Activated CD8-positive, alpha-beta memory T cell treated with anti-CD3 and anti-CD28 coated beads, Interleukin-2, amount 10 ng/mL, durations not matched to agents 7 days and 5 days (primary cell): ENCODE results near the gene NHLRC3. TPM values are rescaled to one million over a fixed set of nuclear protein-coding genes. Genes with fewer than 3 reads are reported as not detected.
"Not testable (repeated sequence)": the region's sequence is repeated elsewhere in the genome, so short reads cannot be mapped to it uniquely, and the experiment has no call there.

Source experiments
- ATAC-seq: fragments of 150-1000 bp; cut with Tn5 transposase; one replicate; pipeline ENCODE4 v1.10.0; 2021; ENCODE audit warnings: moderate library complexity
- CTCF ChIA-PET: fragments of 350-600 bp; sonication (Branson Sonifier 250); formaldehyde crosslinking; loops from one replicate; lab custom pipeline; 2021; ENCODE audit warnings: antibody characterized with exemption; lab: Charles Lee
- DNase-seq: peaks from one replicate; pipeline ENCODE4 v3.0.0-alpha.2; 2020
- H3K27ac Mint-ChIP-seq: one replicate; pipeline ENCODE4 v1.8.0; 2021; ENCODE audit warnings: mild to moderate bottlenecking, mixed read lengths
- H3K27me3 Mint-ChIP-seq: one replicate; pipeline ENCODE4 v1.8.0; 2021; ENCODE audit warnings: mixed read lengths
- H3K36me3 Mint-ChIP-seq: one replicate; pipeline ENCODE4 v1.8.0; 2021; ENCODE audit warnings: mild to moderate bottlenecking, mixed read lengths
- H3K4me1 Mint-ChIP-seq: one replicate; pipeline ENCODE4 v1.8.0; 2021; ENCODE audit warnings: mixed read lengths
- H3K4me3 Mint-ChIP-seq: one replicate; pipeline ENCODE4 v1.8.0; 2021; ENCODE audit warnings: mild to moderate bottlenecking, moderate library complexity, mixed read lengths
- H3K9me3 Mint-ChIP-seq: one replicate; pipeline ENCODE4 v1.8.0; 2022; ENCODE audit warnings: low read depth, mixed read lengths
- total RNA-seq, 2 experiments: library from RNA; stranded (reverse); gene quantifications; one replicate each; pipeline ENCODE4 v1.2.3, GENCODE V29; 2021

Gene NHLRC3
- total RNA-seq, 2 experiments from 2014 or later: 29.2 to 30.6 TPM

GRCh38 chr13:39051157-39051556 lies 12.9 kb downstream of the NHLRC3 start:
- Mint-ChIP-seq H3K27me3 (no peaks in the 10 kb centered on the region), H3K36me3 (peaks cover 22% of the 10 kb centered on the region), H3K9me3 (peaks cover 4% of the 10 kb centered on the region), H3K4me1 (peaks cover 5% of the 10 kb centered on the region), H3K27ac (no peak overlapping the region), H3K4me3 (no peak overlapping the region)
- ATAC-seq (no peak), DNase-seq (no peak)
- CTCF ChIA-PET: interaction anchor here (0.9 kb wide), 1 partner anchor 35 kb away, joined by 3 read pairs; no protein-coding TSS in a partner anchor

DNA sequence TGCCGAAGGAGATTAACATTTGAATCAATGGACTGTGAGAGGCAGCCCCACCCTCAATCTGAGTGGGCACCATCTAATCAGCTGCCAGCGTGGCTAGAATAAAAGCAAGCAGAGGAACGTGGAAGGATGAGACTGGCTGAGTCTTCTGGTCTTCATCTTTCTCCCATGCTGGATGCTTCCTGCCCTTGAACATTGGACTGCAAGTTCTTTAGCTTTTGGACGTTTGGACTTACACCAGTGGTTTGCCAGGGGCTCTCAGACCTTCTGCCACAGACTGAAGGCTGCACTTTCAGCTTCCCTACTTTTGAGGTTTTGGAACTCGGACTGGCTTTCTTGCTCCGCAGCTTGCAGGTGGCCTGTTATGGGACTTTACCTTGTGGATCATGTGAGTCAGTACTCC lies 14.7 kb downstream of the NHLRC3 start:
- peaks cover 36% of the 10 kb centered on the region for H3K36me3 Mint-ChIP-seq
- H3K4me1 Mint-ChIP-seq: peaks cover 5% of the 10 kb centered on the region
- CTCF ChIA-PET: no interaction called here
- DNase-seq: no peak
- H3K27ac Mint-ChIP-seq: no peak overlapping the region
- no peak overlapping the region for H3K4me3 Mint-ChIP-seq
- ATAC-seq: no peak
- H3K9me3 Mint-ChIP-seq: peaks cover 4% of the 10 kb centered on the region
- no peaks in the 10 kb centered on the region for H3K27me3 Mint-ChIP-seq

- Mint-ChIP-seq H3K36me3 (peaks cover 37% of the 10 kb centered on the region), H3K4me1 (peaks cover 5% of the 10 kb centered on the region), H3K9me3 (peaks cover 4% of the 10 kb centered on the region), H3K27me3 (no peaks in the 10 kb centered on the region), H3K4me3 (no peak overlapping the region), H3K27ac (no peak overlapping the region)
- CTCF ChIA-PET: no interaction called here
- ATAC-seq (no peak), DNase-seq (no peak)
Measured at GRCh38 chr13:39054112-39054511, 15.9 kb downstream of the NHLRC3 start.

GRCh38 chr13:39056018-39056417 lies 17.8 kb downstream of the NHLRC3 start:
- no peak for ATAC-seq
- CTCF ChIA-PET: interaction anchor here (1.1 to 1.3 kb wide), 2 partner anchors 29 to 566 kb away, joined by 3 read pairs; no protein-coding TSS in a partner anchor
- H3K27me3 Mint-ChIP-seq: no peaks in the 10 kb centered on the region

GRCh38 chr13:39058040-39058439 lies 19.8 kb downstream of the NHLRC3 start:
- Mint-ChIP-seq H3K9me3 (peaks cover 7% of the 10 kb centered on the region), H3K36me3 (peaks cover 51% of the 10 kb centered on the region), H3K4me1 (peaks cover 7% of the 10 kb centered on the region), H3K27ac (no peak overlapping the region), H3K27me3 (no peaks in the 10 kb centered on the region), H3K4me3 (no peak overlapping the region)
- CTCF ChIA-PET: no interaction called here
- ATAC-seq (no peak), DNase-seq (no peak)

More at GRCh38 chr13:39056018-39056417, 17.8 kb downstream of the NHLRC3 start:
- Mint-ChIP-seq H3K36me3 (peaks cover 48% of the 10 kb centered on the region), H3K9me3 (peaks cover 7% of the 10 kb centered on the region), H3K27ac (no peak overlapping the region), H3K4me3 (no peak overlapping the region), H3K4me1 (peaks cover 7% of the 10 kb centered on the region)
- no peak for DNase-seq

DNA sequence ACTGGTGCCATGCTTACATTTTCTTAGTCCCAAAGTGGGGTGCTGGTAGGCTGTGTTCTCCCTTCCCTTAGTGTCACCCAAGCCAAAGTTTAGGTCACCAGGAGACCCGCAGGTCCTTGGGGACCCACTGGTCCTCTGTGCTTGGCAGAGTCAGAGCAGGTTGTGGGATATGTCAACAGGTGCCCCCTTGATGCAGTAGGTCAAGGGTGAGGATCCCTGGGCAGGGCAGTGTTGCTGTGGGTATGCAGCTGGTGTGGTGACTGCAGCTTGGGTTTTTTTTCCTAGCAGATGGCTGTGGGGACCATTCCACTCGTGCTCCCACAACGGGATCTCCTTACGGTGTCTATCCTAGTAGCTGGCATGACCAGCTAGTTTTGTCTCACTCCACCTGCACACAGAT lies 23.7 kb downstream of the NHLRC3 start:
- CTCF ChIA-PET: no interaction called here
- H3K4me3 Mint-ChIP-seq: no peak overlapping the region
- peaks cover 39% of the 10 kb centered on the region for H3K36me3 Mint-ChIP-seq
- ATAC-seq (no peak), DNase-seq (no peak)
- peaks cover 3% of the 10 kb centered on the region for H3K4me1 Mint-ChIP-seq
- H3K27me3 Mint-ChIP-seq: no peaks in the 10 kb centered on the region
- H3K9me3 Mint-ChIP-seq: peaks cover 3% of the 10 kb centered on the region
- no peak overlapping the region for H3K27ac Mint-ChIP-seq

- ATAC-seq (no peak), DNase-seq (no peak)
- H3K4me3 Mint-ChIP-seq: no peak overlapping the region
- H3K27me3 Mint-ChIP-seq: peaks cover 42% of the 10 kb centered on the region
- H3K9me3 Mint-ChIP-seq: no peaks in the 10 kb centered on the region
- no peaks in the 10 kb centered on the region for H3K4me1 Mint-ChIP-seq
- peaks cover 2% of the 10 kb centered on the region for H3K36me3 Mint-ChIP-seq
- CTCF ChIA-PET: no interaction called here
- H3K27ac Mint-ChIP-seq: no peak overlapping the region
Measured at GRCh38 chr13:39072842-39073241, 34.6 kb downstream of the NHLRC3 start.

DNA sequence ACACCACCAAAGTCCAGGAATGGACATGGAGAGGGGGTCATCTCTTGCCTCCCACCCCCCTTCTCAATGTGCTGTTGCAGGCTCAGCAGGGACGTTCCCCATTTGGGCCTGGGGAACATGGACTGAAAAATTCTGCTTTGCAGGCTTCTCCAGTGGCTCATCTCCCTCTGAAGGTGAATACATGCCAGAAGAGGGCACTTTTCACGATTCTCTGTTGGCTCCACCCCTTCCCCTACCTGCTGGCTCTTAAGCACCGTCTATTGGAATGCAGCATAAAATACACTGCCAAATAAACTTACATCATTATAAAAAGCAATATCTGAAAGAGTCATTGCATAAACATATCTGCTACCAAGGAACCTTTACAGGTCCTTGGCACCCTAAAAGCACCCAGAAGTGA lies 35.7 kb downstream of the NHLRC3 start:
- Mint-ChIP-seq H3K27ac (no peak overlapping the region), H3K4me3 (no peak overlapping the region)
- CTCF ChIA-PET: no interaction called here

DNA sequence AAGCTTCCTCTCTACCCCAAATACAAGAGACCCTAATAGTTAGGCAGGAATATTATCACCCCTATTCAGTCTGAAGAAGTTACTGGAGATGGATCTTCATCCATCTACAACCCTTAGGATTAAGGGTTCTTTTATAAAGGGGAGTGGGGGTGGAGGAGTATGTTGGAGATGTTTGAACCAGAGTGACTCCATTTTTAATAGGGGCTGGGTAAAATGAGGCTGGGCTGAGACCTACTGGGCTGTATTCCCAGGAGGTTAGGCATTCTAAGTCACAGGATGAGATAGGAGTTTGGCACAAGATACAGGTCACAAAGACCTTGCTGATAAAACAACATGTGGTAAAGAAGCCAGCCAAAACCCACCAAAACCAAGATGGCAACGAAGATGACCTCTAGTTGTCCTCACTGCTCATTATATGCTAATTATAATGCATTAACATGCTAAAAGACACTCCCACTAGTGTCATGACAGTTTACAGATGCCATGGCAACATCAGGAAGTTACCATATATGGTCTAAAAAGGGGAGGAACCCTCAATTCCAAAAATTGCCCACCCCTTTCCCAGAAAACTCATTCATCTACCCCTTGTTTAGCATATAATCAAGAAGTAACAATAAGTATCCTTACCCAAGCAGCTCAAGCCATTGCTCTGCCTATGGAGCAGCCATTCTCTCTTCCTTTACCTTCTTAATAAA lies 48.1 kb downstream of the NHLRC3 start:
- H3K4me3 Mint-ChIP-seq, H3K4me1 Mint-ChIP-seq, ATAC-seq, H3K36me3 Mint-ChIP-seq, CTCF ChIA-PET, H3K27me3 Mint-ChIP-seq, H3K27ac Mint-ChIP-seq, H3K9me3 Mint-ChIP-seq, DNase-seq: not testable (repeated sequence)

More for the DNA sequence above, 35.7 kb downstream of the NHLRC3 start:
- DNase-seq (no peak), ATAC-seq (no peak)
- Mint-ChIP-seq H3K4me1 (no peaks in the 10 kb centered on the region), H3K9me3 (no peaks in the 10 kb centered on the region), H3K27me3 (peaks cover 48% of the 10 kb centered on the region), H3K36me3 (peaks cover 2% of the 10 kb centered on the region)

GRCh38 chr13:39091586-39091985 lies 53.3 kb downstream of the NHLRC3 start:
- no peak overlapping the region for H3K27ac Mint-ChIP-seq
- H3K27me3 Mint-ChIP-seq: no peaks in the 10 kb centered on the region
- no peak for DNase-seq
- no peak overlapping the region for H3K4me3 Mint-ChIP-seq
- H3K4me1 Mint-ChIP-seq: peaks cover 17% of the 10 kb centered on the region
- CTCF ChIA-PET: no interaction called here
- H3K36me3 Mint-ChIP-seq: no peaks in the 10 kb centered on the region
- H3K9me3 Mint-ChIP-seq: no peaks in the 10 kb centered on the region
- no peak for ATAC-seq

DNA sequence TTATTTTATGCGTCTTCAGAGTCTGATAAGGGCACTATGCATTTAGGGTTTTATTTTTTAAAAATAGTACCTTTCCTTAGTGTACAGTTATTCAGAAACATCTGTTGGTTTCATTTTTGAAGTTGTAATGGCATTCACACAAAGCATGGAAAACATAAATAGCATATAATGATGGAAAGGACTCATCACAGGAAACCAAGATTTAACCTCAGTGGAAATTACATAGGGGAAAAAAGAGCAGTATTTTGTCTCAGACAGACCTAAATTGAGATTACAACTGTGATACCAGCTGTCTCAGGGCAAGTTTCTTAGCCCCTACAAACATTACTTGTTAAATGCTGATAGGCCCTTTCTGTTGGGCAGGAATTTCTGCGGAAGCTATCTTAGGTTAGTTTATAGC lies 57.2 kb downstream of the NHLRC3 start:
- Mint-ChIP-seq H3K4me3 (no peak overlapping the region), H3K9me3 (no peaks in the 10 kb centered on the region), H3K27ac (peak overlapping the region; percentile 2), H3K4me1 (peaks cover 17% of the 10 kb centered on the region), H3K27me3 (no peaks in the 10 kb centered on the region), H3K36me3 (no peaks in the 10 kb centered on the region)
- peak; percentile 82 for ATAC-seq
- DNase-seq: no peak
- CTCF ChIA-PET: no interaction called here

- DNase-seq (no peak), ATAC-seq (no peak)
- peaks cover 17% of the 10 kb centered on the region for H3K4me1 Mint-ChIP-seq
- no peaks in the 10 kb centered on the region for H3K9me3 Mint-ChIP-seq
- no peaks in the 10 kb centered on the region for H3K27me3 Mint-ChIP-seq
- no peak overlapping the region for H3K27ac Mint-ChIP-seq
- CTCF ChIA-PET: no interaction called here
- no peak overlapping the region for H3K4me3 Mint-ChIP-seq
- H3K36me3 Mint-ChIP-seq: no peaks in the 10 kb centered on the region
Measured at GRCh38 chr13:39099231-39099630, 61.0 kb downstream of the NHLRC3 start.
